ENCODE measurements around the gene NUTF2.
A peak's percentile ranks its signal among the peaks of the same experiment; 100 is the strongest.

NUTF2 gene

GRCh38 chr16:67806428-67807147 lies 40.1 kb upstream of the NUTF2 start, which contains the start of the genes RANBP10 and TSNAXIP1 (continued):
- TF ChIP-seq EGR2 (tag by site-specific recombination; IDR thresholded peaks at IDR 0.05; ENCODE audit: low read depth) (0 out of 2 replicates have a peak, but pooled peaks have one; percentile 14), SALL2 (tag by site-specific recombination; IDR thresholded peaks at IDR 0.05; ENCODE audit: borderline replicate concordance) (no peak), ZBTB26 (tag by site-specific recombination; optimal IDR thresholded peaks at IDR 0.05) (peak; percentile 26), GLIS2 (tag by site-specific recombination; IDR thresholded peaks at IDR 0.05) (peak; percentile 86), OVOL3 (tag by site-specific recombination; IDR thresholded peaks at IDR 0.05) (no peak), ZNF398 (tag by site-specific recombination; IDR thresholded peaks at IDR 0.05) (no peak), ZSCAN5A (tag by site-specific recombination; IDR thresholded peaks at IDR 0.05) (no peak), ZNF302 (tag by site-specific recombination; IDR thresholded peaks at IDR 0.05; ENCODE audit: low read depth) (no peak), PBX3 (CRISPR knock-in tag; IDR thresholded peaks at IDR 0.05) (no peak), PRDM6 (tag by site-specific recombination; IDR thresholded peaks at IDR 0.05) (no peak), IKZF3 (tag by site-specific recombination; IDR thresholded peaks at IDR 0.05) (0 out of 2 replicates have a peak, but pooled peaks have one; percentile 17), KLF9 (tag by site-specific recombination; IDR thresholded peaks at IDR 0.05; ENCODE audit: low read depth) (peak; percentile 97), KLF8 (tag by site-specific recombination; IDR thresholded peaks at IDR 0.05) (peak; percentile 75; the same call in 1 of the 2 replicates)

GRCh38 chr16:67807148-67807682 lies 39.5 kb upstream of the NUTF2 start:
- ChIA-PET POLR2A (interaction anchor here (0.6 to 1.7 kb wide), 24 partner anchors 9 to 286 kb away, joined by 3 to 25 read pairs (median 5); partner anchors contain the start of genes ACD, CTCF, GFOD2 and NUTF2), CTCF (interaction anchor here (0.7 to 2.7 kb wide), 8 partner anchors 9 to 287 kb away, joined by 3 to 43 read pairs (median 3); no protein-coding TSS in a partner anchor)
- Histone ChIP-seq H3K9me3 (ENCODE audit: control insufficient read depth, insufficient read depth, low read depth, low read length) (no peaks in the 10 kb centered on the region), H3K36me3 (ENCODE audit: control insufficient read depth in 2 of 2, insufficient read depth in 1 of 2, low read length in 2 of 2) (peaks cover 0 to 22% of the 10 kb centered on the region in 2 experiments; a peak in 2 of 3 replicates), H3K4me3 (ENCODE audit: low read depth, low read length) (peak overlapping the region; percentile 88), H3K27ac (ENCODE audit: extremely low read depth, low read depth, low read length) (no peak overlapping the region), H3K4me1 (ENCODE audit: control insufficient read depth, insufficient read depth, low read length) (peaks cover 8% of the 10 kb centered on the region)
- TF ChIP-seq ZNF335 (tag by site-specific recombination; conservative IDR thresholded peaks at IDR 0.05) (0 out of 2 replicates have a peak, but pooled peaks have one; percentile 77), HOXD13 (CRISPR knock-in tag; IDR thresholded peaks at IDR 0.05; ENCODE audit: borderline replicate concordance) (no peak), ZNF600 (tag by site-specific recombination; IDR thresholded peaks at IDR 0.05) (no peak), ZNF843 (tag by site-specific recombination; IDR thresholded peaks at IDR 0.05) (no peak), ATF2 (tag by site-specific recombination; IDR thresholded peaks at IDR 0.05; ENCODE audit: low read depth) (no peak), ZNF394 (tag by site-specific recombination; IDR thresholded peaks at IDR 0.05; ENCODE audit: borderline replicate concordance) (no peak), REST (tag by site-specific recombination; IDR thresholded peaks at IDR 0.05) (peak; percentile 34; the same call in 1 of the 2 replicates), KLF1 (tag by site-specific recombination; IDR thresholded peaks at IDR 0.05) (no peak), ZBTB8A (tag by site-specific recombination; IDR thresholded peaks at IDR 0.05) (peak; percentile 35; the same call in 1 of the 2 replicates)
